Epidermal melanocyte (primary cell): ENCODE measurements around the gene RBM7.

Source experiments
- DNase-seq: peaks from one replicate; pipeline ENCODE4 v3.0.0; 2011; ENCODE audit warnings: low spot score; ENCODE audit not compliant: insufficient read length

The RBM7 gene

GRCh38 chr11:114396916-114397315 lies 3.5 kb upstream of the RBM7 start:
- DNase-seq: no peak

GRCh38 chr11:114397349-114397982 lies 3.0 kb upstream of the RBM7 start:
- no peak for DNase-seq

DNA sequence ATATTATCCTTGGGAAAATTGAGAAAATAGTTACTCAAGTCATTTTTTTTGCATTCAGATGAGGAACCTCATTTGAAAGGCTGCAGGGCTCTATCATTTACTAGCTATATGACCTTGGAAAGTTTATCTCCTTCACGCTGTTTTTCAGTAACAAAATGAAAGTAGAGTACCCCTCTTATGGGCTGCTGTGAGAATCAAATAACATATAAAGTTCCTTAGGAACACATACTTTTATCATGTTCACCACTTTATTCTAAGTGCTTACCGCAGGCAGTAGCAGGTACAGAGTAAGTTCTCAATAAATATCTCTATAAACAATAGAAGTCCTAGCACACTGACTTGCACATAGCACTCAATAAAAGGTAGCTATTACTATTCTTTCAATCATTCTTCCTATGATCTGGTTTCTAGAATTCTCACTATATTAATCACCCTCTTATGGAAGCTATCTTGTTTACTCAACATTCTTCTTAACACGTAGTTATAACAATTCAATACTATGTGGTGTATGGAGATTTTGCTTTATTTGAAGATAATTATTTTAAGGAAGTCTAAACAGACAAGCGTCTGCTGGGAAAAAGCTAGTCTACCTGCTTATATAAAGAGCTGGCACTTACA lies 2.1 kb upstream of the RBM7 start:
- DNase-seq: no peak

- no peak for DNase-seq
Measured at GRCh38 chr11:114399490-114400215, 813 bp upstream of the RBM7 start.

GRCh38 chr11:114400915-114401223 lies 403 bp downstream of the RBM7 start:
- no peak for DNase-seq

DNA sequence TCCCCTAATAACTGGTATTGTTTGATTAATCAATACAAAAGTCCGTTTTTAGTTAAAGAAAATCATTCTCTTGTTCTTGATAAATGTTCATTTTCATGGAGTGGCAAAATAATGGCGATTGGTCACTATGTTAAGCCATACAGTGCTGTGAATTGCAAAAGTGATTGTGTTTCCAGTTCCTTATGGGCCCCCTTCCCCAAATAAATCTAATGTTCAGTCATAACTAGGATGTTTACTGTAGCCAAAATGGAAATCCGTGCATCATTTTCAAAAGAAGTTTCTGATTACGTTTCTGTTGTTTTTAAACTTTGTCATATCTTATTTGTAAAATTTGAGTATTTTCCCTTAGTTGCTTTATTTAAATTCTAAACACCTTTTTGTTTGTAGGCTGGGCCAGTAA lies 845 bp downstream of the RBM7 start:
- no peak for DNase-seq

- no peak for DNase-seq
Measured at GRCh38 chr11:114412946-114413345, 12.5 kb downstream of the RBM7 start.

DNA sequence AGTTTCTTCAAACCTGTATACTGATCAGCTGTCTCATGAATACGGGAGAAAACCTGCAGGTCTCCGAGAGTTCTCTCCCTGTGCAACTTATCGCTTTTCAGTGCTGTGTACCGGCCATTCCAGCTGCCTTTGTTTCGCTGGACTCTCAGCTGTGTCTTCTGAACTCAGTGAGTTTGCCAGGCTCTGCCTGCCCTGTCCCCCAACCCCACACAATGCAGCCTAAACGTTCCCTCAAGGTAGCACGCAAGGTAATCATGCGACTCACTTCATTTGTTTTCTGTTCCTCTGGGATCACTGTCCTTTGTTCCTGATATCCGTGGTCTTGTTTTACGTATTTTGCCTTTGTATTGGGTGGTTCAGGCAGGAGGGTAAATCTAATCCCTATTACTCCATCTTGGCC lies 13.5 kb downstream of the RBM7 start:
- no peak for DNase-seq

DNA sequence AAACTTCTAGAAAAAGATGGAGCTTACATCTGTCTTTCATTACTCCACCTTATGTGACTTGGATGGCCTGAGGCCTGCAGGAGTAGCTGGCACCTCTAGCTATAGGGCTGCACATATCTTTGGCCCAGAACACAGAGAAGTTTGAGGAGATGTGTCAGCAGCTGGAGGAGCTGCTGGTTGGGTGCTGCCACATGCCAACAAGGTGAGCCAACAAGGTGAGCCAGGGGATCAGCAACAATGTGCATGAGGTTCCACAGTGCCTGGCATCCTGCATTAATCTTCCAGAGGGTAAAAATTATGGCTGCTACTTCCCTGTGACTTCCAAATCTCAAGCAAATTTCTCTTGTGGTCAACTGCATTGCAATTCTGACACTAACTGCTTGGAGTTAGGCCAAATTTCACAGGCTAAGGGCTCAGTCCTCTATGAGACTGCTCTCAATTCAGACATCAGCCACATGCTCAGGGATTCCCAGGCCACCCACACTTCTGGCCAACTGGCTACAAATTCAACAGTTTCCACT lies 16.0 kb downstream of the RBM7 start:
- no peak for DNase-seq

DNA sequence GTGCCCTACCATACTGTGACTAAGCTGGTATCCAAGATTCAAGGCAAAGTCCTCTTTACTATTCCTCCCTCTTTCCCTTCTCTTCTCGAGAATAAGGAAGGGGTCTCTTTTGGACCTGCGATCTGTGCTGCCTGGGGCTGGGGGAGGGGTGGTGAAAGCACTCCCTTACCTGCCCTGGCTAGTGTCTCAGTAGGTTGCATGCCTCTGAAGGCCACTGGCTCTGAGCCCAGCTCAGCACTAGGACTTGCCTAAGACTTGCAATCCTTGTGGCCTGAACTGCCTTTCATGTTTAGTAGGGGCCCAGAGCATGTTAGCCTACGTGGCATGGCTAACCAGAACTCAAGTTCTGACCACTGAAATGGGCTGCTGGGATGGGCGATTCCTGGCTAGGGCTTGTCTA lies 25.8 kb downstream of the RBM7 start:
- no peak for DNase-seq

GRCh38 chr11:114430290-114430689 lies 29.8 kb downstream of the RBM7 start:
- no peak for DNase-seq

DNA sequence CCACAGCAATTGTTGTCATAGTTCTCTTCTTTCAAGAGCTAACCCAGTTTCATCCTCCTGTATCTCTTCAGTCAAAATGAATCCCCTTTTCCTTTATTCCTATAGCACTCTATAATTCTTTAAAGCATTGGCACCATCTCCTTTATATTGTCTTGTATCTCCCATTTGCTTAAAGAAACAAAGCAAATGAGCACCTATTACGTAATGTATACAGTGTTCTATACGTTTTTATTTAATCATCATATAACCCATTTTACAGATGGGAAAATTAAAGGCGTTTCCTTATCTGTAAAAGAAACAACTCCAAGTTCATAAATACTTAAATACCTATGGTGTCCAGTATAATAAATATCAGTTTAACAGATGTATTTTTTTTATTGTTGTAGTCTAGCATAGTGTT lies 32.4 kb downstream of the RBM7 start:
- DNase-seq: no peak

DNA sequence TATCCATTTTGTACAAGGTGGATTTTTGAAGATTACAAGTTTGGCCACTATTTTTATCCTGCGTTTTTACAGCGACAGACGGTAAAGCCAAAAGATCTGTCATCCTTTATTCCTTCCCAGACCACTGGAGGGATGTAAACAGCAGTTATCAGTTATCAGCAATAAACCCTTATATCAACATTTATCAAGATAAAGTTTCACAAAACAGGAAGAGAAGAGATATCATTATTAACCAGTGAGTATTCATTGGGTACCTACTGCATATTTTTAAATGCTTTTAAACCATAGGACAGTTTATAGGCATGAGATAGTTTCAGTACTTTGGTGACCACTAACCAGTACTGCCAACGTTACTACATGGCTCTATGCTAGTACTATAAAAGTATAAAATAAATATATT lies 32.9 kb downstream of the RBM7 start:
- DNase-seq: no peak

DNA sequence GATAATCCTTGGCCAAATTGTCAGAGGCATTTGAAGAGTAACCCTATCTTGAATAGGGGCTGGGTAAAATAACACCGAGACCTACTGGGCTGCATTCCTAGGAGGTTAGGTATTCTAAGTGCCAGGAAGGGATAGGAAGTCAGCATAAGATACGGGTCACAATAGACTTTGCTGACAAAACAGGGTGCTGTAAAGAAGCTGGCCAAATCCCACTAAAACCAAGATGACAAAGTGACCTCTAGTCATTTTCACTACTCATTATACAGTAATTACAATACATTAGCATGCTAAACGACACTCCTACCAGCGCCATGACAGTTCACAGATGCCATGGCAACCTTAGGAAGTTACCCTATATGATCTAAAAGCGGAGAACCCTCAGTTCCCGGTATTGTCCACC lies 37.8 kb downstream of the RBM7 start:
- no peak for DNase-seq

- peak; percentile 76 for DNase-seq
Measured at GRCh38 chr11:114439229-114440120, 39.0 kb downstream of the RBM7 start, which contains the start of gene REXO2. Gene REXO2, plus strand, starts transcription at chr11:114439467. Its CDS starts 62 bp downstream, at chr11:114439529.

DNA sequence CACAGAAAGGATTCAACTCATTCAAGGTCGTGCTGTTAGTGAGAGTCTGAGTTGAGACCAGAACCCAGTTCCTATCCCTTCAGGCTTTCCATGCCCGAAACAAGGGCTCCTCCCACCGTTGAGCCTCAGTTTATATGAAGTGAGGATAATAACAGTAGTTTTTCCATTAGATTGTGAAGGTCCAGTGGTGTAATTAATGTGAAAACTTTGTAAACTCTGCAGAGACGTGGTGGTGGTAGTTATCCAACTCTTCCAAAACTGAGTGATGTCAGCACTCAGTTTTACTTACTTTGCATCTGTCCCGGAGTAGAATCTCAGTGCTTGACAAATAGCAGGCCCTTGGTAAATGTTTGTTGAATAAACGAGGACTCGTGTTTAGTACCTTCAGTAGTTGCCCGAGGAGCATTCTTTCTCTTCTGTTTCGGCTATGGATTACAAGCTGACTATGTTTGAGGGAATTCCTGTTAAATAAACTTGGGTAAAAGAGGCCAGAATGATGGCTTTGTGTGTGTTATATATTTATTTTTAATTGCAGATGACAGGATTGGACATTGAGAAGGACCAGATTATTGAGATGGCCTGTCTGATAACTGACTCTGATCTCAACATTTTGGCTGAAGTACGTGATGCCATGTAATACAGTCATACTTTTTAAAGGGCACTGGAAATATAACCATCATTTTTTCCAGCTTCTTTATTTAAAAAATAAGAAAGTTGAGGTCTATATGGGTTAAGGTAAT lies 39.8 kb downstream of the RBM7 start:
- DNase-seq: no peak

- no peak for DNase-seq
Measured at GRCh38 chr11:114440971-114441763, 40.7 kb downstream of the RBM7 start.

DNA sequence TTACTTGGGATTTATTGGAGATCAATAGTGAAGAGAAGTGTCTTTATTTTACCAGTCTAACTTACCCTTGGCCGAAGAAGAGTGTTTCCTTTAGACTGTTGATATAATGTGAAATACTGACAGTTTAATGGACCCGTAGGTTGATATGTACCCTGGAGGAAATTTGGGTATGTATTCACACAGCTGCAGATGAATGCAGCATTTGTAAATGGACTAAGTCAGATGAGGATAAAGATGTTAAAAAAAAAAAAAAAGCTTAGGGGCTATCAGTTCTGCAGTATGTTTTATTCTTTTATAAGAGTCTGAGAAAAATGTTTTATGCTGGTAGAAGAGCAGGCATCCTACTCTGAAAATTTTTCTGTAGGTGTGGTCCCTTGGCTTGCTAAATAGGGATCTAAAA lies 41.5 kb downstream of the RBM7 start:
- DNase-seq: peak; percentile 58

DNA sequence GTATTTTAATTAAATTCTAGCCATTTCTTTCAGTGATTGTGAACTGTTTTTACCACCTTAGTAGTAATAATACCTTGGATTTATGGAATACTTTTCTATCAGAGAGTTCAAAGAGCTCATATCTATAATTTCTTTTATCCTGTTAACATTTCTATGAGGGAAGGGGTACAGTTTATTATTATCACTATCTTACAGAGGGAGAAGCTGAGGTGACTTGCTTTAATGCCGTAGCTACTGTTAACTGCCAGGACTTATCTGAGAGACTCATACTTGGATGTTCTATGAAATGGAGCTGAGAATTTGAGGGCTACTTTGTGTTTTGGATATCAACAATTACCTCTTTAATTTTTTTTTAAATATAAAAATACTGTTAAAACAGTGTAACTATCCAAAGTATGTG lies 42.1 kb downstream of the RBM7 start:
- no peak for DNase-seq

DNA sequence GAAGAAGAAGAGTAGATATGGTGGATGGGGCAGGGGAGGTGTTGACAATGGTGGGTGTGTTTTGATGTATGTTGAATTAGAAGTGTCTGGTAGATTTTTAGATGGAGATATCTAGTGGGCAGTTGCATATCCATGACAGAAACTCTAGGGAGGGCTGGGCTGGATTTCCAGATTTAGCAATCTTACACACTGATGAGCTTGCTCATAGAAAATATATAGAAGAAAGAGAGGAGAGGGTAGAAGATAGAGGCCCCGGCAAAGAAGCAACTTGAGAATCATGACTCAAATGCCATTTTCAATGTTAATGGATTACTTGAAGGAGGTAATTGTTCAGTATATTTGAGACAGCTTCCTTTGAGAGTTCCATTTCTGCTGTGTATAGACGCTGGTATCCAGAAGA lies 47.0 kb downstream of the RBM7 start:
- DNase-seq: no peak
